KMS-11 (cell line): ENCODE data around the gene PNMT.

Experiments
- H2AFZ ChIP-seq: fragments of 200-600 bp; sonication (generic); 2 replicates; pipeline ENCODE4 v1.6.1; 2016; ENCODE audit warnings: antibody characterized with exemption, mixed run types, low read depth
- H3K27ac ChIP-seq: fragments of 200-600 bp; sonication (generic); 2 replicates; pipeline ENCODE4 v1.6.1; 2016; ENCODE audit warnings: mild to moderate bottlenecking, mixed run types
- H3K27me3 ChIP-seq: fragments of 200-600 bp; sonication (generic); 2 replicates; pipeline ENCODE4 v1.6.1; 2017; ENCODE audit warnings: mild to moderate bottlenecking, low read depth, mixed run types, moderate library complexity; ENCODE audit not compliant: insufficient read depth
- H3K36me3 ChIP-seq: fragments of 200-600 bp; sonication (generic); 2 replicates; pipeline ENCODE4 v1.6.1; 2017; ENCODE audit warnings: mild to moderate bottlenecking, mixed run types; ENCODE audit not compliant: insufficient read depth
- H3K4me1 ChIP-seq: fragments of 200-600 bp; sonication (generic); 2 replicates; pipeline ENCODE4 v1.6.1; 2016; ENCODE audit warnings: mild to moderate bottlenecking, low read depth, mixed run types; ENCODE audit not compliant: poor library complexity, severe bottlenecking
- H3K4me2 ChIP-seq: fragments of 200-600 bp; sonication (generic); 2 replicates; pipeline ENCODE4 v1.7.0; 2016; ENCODE audit warnings: mild to moderate bottlenecking, mixed run types
- H3K4me3 ChIP-seq: fragments of 200-600 bp; sonication (generic); IDR thresholded peaks from 2 replicates; pipeline ENCODE4 v1.6.1; 2017; ENCODE audit warnings: low read depth, low read length, mixed read lengths; ENCODE audit not compliant: insufficient read depth
- H3K79me2 ChIP-seq: fragments of 200-600 bp; sonication (generic); 2 replicates; pipeline ENCODE4 v1.6.1; 2016; ENCODE audit warnings: low read depth, mixed run types; ENCODE audit not compliant: insufficient read depth
- H3K9ac ChIP-seq: fragments of 200-600 bp; sonication (generic); 2 replicates; pipeline ENCODE4 v1.6.1; 2016; ENCODE audit warnings: mild to moderate bottlenecking, mixed run types
- H4K20me1 ChIP-seq: fragments of 200-600 bp; sonication (generic); 2 replicates; pipeline ENCODE4 v1.6.1; 2016; ENCODE audit warnings: mild to moderate bottlenecking, mixed run types; ENCODE audit not compliant: insufficient read depth
- TF ChIP-seq, protein P1 (sequence below): fragments of 200-600 bp; sonication (generic); conservative IDR thresholded peaks from 2 replicates; pipeline ENCODE4 v1.6.1; 2017; ENCODE audit warnings: low read depth, mild to moderate bottlenecking, antibody characterized with exemption, low read length, moderate library complexity, mixed read lengths

Gene PNMT, protein sequence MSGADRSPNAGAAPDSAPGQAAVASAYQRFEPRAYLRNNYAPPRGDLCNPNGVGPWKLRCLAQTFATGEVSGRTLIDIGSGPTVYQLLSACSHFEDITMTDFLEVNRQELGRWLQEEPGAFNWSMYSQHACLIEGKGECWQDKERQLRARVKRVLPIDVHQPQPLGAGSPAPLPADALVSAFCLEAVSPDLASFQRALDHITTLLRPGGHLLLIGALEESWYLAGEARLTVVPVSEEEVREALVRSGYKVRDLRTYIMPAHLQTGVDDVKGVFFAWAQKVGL

DNA sequence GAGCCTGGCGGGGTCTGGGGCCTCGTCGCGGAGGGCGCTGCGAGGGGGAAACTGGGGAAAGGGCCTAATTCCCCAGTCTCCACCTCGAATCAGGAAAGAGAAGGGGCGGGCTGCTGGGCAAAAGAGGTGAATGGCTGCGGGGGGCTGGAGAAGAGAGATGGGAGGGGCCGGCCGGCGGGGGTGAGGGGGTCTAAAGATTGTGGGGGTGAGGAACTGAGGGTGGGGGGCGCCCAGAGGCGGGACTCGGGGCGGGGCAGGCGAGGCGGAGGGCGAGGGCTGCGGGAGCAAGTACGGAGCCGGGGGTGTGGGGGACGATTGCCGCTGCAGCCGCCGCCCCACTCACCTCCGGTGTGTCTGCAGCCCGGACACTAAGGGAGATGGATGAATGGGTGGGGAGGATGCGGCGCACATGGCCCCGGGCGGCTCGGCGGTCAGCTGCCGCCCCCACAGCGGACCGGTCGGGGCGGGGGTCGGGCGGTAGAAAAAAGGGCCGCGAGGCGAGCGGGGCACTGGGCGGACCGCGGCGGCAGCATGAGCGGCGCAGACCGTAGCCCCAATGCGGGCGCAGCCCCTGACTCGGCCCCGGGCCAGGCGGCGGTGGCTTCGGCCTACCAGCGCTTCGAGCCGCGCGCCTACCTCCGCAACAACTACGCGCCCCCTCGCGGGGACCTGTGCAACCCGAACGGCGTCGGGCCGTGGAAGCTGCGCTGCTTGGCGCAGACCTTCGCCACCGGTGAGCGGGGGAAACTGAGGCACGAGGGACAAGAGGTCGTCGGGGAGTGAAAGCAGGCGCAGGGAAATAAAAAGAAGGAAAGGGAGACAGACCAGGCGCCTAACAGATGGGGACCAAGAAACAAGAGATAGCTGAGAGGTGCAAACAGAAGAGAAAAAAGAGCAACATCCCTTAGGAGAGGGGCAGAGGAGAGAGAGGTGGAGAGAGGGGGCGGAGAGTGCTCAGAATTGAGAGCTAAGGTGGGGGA is at the start of gene PNMT:
TSS of gene PNMT (plus strand) at position 509 of the 980 bp plus-strand sequence. CDS start at position 532, 23 bp downstream.
- Histone ChIP-seq H3K4me2 (peak within 1 kb of the TSS; percentile 48), H3K9ac (peak within 1 kb of the TSS; percentile 74; the same call in 1 of the 2 replicates), H3K79me2 (no peaks in the 10 kb centered on the region), H3K4me1 (no peaks in the 10 kb centered on the region), H3K27me3 (peaks cover 8% of the 10 kb centered on the region; the same call in 1 of the 2 replicates), H2AFZ (peak within 1 kb of the TSS; percentile 78), H3K4me3 (no peak within 1 kb of the TSS), H3K27ac (no peak within 1 kb of the TSS), H4K20me1 (no peaks in the 10 kb centered on the region), H3K36me3 (no peaks in the 10 kb centered on the region)
- TF ChIP-seq, protein P1, sequence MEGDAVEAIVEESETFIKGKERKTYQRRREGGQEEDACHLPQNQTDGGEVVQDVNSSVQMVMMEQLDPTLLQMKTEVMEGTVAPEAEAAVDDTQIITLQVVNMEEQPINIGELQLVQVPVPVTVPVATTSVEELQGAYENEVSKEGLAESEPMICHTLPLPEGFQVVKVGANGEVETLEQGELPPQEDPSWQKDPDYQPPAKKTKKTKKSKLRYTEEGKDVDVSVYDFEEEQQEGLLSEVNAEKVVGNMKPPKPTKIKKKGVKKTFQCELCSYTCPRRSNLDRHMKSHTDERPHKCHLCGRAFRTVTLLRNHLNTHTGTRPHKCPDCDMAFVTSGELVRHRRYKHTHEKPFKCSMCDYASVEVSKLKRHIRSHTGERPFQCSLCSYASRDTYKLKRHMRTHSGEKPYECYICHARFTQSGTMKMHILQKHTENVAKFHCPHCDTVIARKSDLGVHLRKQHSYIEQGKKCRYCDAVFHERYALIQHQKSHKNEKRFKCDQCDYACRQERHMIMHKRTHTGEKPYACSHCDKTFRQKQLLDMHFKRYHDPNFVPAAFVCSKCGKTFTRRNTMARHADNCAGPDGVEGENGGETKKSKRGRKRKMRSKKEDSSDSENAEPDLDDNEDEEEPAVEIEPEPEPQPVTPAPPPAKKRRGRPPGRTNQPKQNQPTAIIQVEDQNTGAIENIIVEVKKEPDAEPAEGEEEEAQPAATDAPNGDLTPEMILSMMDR = peak; percentile 82

DNA sequence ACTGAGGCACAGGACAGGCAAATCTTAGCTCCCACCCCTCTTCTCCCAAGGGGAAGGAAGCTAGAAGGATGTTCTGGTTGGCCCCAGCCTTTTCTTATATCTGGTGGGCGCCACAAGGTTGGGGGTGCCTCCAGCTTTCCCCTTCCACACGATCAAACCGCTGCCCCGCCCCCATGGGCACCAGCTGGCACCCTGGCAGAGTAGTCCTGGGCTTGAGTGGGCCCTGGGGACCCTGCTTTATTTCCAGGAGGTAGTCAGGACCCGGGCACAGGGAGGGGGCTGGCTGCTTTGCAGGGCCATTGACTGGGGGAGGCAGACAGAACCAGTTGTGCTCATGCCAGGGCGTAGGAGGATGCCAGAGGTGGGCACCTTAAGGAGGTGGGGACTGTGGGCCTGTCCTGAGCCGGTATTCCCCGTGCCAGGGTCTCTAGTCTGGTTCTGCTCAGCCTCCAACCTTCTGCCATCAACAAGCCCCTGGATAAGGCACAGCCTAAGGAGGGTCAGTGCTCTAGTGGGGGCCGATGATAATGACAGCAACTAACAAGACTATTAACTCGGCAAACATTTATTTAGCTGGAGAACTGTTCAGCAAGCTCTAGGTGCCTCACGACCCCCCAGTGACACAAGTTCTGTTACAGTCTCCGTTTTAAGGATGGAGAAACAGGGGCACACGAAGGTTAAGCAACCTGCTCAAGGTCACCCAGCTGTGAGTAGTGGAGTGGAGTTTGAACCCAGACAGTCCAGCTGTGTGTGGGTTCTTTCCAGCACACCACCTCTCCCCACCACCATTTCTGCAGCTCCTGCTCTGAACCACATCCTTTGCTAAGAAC is 49.1 kb upstream of the PNMT start:
- Histone ChIP-seq H3K27me3 (no peaks in the 10 kb centered on the region), H4K20me1 (no peaks in the 10 kb centered on the region), H3K4me3 (no peak overlapping the region), H3K27ac (no peak overlapping the region), H3K9ac (peak overlapping the region; percentile 68; the same call in 1 of the 2 replicates), H3K4me2 (peak overlapping the region; percentile 99), H3K36me3 (no peaks in the 10 kb centered on the region), H3K4me1 (peaks cover 46% of the 10 kb centered on the region), H2AFZ (peak overlapping the region; percentile 97), H3K79me2 (no peaks in the 10 kb centered on the region)
- TF ChIP-seq, protein P1 = no peak

DNA sequence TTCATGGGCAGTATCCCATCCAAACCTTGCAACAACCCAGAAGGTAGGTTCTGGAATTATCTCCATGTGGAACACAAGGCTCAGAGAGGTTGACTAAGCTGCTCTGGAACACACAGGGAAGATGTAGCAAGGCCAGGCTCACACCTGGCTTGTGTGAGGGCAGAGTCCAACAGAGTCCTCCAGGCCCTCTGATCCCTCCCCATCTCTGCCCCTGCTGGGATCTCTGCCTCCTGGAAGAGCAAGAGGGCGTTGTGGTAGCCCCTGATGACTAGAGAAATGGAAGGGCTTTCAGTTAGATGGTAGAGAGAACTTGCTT is 48.5 kb upstream of the PNMT start:
- peaks cover 46% of the 10 kb centered on the region for H3K4me1 ChIP-seq
- no peaks in the 10 kb centered on the region for H3K27me3 ChIP-seq
- H3K9ac ChIP-seq = no peak overlapping the region

More for the DNA sequence above, 48.5 kb upstream of the PNMT start:
- H3K27ac ChIP-seq = no peak overlapping the region
- H3K4me3 ChIP-seq = no peak overlapping the region
- H3K79me2 ChIP-seq = no peaks in the 10 kb centered on the region
- no peak overlapping the region for H2AFZ ChIP-seq
- no peaks in the 10 kb centered on the region for H4K20me1 ChIP-seq
- no peaks in the 10 kb centered on the region for H3K36me3 ChIP-seq
- H3K4me2 ChIP-seq = no peak overlapping the region
- TF ChIP-seq, protein P1 = no peak
